Prostate gland (tissue), 2 donors: ENCODE measurements around the gene NBAS. TPM values are rescaled to one million over a fixed set of nuclear protein-coding genes. Genes with fewer than 3 reads are reported as not detected.
"Not testable (repeated sequence)": the region's sequence is repeated elsewhere in the genome, so short reads cannot be mapped to it uniquely, and the experiment has no call there.

ENCODE experiments used
- DNase-seq: peaks from one replicate; pipeline ENCODE4 v3.0.0-alpha.2; 2019; ENCODE audit warnings: low spot score
- H3K27ac ChIP-seq, 2 donors: fragments of 200-600 bp; sonication (generic); 2 replicates each; pipeline ENCODE4 v1.5.1; 2017 to 2019
- H3K27me3 ChIP-seq: fragments of 200-600 bp; sonication (generic); replicated peaks from 2 replicates; pipeline ENCODE4 v1.5.1; 2019; ENCODE audit not compliant: insufficient read depth
- H3K36me3 ChIP-seq, 2 donors: fragments of 200-600 bp; sonication (generic); 1 replicate in 1 of 2; 2 replicates in 1 of 2; pipeline versions ENCODE4 v1.5.1 to v1.8.1; 2017 to 2019
- H3K4me1 ChIP-seq: fragments of 200-600 bp; sonication (generic); replicated peaks from 2 replicates; pipeline ENCODE4 v1.5.1; 2019
- H3K4me3 ChIP-seq, 2 donors: fragments of 200-600 bp; sonication (generic); 2 replicates each; pipeline ENCODE4 v1.5.1; 2017 to 2019
- H3K9me3 ChIP-seq: fragments of 200-600 bp; sonication (generic); 2 replicates; pipeline ENCODE4 v1.5.1; 2017
- CTCF ChIP-seq, 4 experiments: fragments of 200-600 bp in 2 of 4; fragments of 450-650 bp in 2 of 4; sonication (generic) in 2 of 4; IDR thresholded peaks; 1 replicate in 3 of 4; 2 replicates in 1 of 4; pipeline ENCODE4 v1.5.1; 2016 to 2019; ENCODE audit warnings: antibody characterized with exemption in 4 of 4, mild to moderate bottlenecking in 2 of 4, moderate library complexity in 2 of 4
- POLR2A ChIP-seq: fragments of 450-650 bp; IDR thresholded peaks from one replicate; pipeline ENCODE4 v1.6.1; 2016; ENCODE audit warnings: antibody characterized with exemption, mild to moderate bottlenecking
- POLR2AphosphoS5 ChIP-seq: sonication (generic); formaldehyde crosslinking; IDR thresholded peaks from one replicate; pipeline ENCODE4 v1.6.1; 2017; ENCODE audit warnings: antibody characterized with exemption
- WGBS: methylation state at CpG from one replicate; pipeline ENCODE4 v1.1.5; 2018; 5-methylcytosine and 5-hydroxymethylcytosine counted together
- intact Hi-C: fragments of 100-400 bp; cut with DNase I; formaldehyde crosslinking; loops from one replicate; pipeline ENCODE4 v1.14.2; 2022
- total RNA-seq, 2 donors: library from RNA; depleted of rRNA; stranded (reverse); fragments of >200 nt; gene quantifications; one replicate each; pipeline ENCODE4 v1.1.0, GENCODE V29; 2016

Gene NBAS
- total RNA-seq, 2 donors from 2014 or later, result 34.8 to 55.0 TPM

GRCh38 chr2:15259356-15259756 is 301.8 kb downstream of the NBAS start:
- intact Hi-C loops, result no loop called here
- TF ChIP-seq POLR2A (no peak), CTCF (IDR thresholded peaks at IDR 0.05) (no peak), POLR2AphosphoS5 (no peak)
- no peaks in the 10 kb centered on the region for H3K9me3 ChIP-seq
- no peaks in the 10 kb centered on the region for H3K27me3 ChIP-seq
- H3K4me1 ChIP-seq, result no peaks in the 10 kb centered on the region
- WGBS, result 33% methylated on average over 1 of the region's 1 CpG
- H3K27ac ChIP-seq, result no peak overlapping the region
- H3K36me3 ChIP-seq, result no peaks in the 10 kb centered on the region
- H3K4me3 ChIP-seq, result no peak overlapping the region
- no peak for DNase-seq

- H3K27ac ChIP-seq, H3K4me3 ChIP-seq, DNase-seq, H3K27me3 ChIP-seq, H3K36me3 ChIP-seq, intact Hi-C loops, H3K9me3 ChIP-seq, H3K4me1 ChIP-seq: not testable (repeated sequence)
- whole genome bisulfite sequencing, result 95% methylated on average over 7 of the region's 7 CpGs
These were observed 302.7 kb downstream of the NBAS start for GRCh38 chr2:15258385-15258784.

GRCh38 chr2:15253835-15254286 is 307.3 kb downstream of the NBAS start:
- 86% methylated on average over 3 of the region's 3 CpGs for WGBS
- intact Hi-C loops, result no loop called here
- no peaks in the 10 kb centered on the region for H3K36me3 ChIP-seq

GRCh38 chr2:15253247-15253646 is 307.9 kb downstream of the NBAS start:
- no peaks in the 10 kb centered on the region for H3K4me1 ChIP-seq
- no peak overlapping the region for H3K4me3 ChIP-seq
- no peak overlapping the region for H3K27ac ChIP-seq
- no peak for DNase-seq
- H3K36me3 ChIP-seq, result no peaks in the 10 kb centered on the region
- no peaks in the 10 kb centered on the region for H3K9me3 ChIP-seq
- H3K27me3 ChIP-seq, result no peaks in the 10 kb centered on the region
- 93% methylated on average over 2 of the region's 2 CpGs for WGBS
- intact Hi-C loops, result no loop called here
- TF ChIP-seq CTCF (IDR thresholded peaks at IDR 0.05) (no peak), POLR2A (no peak), POLR2AphosphoS5 (no peak)

More at GRCh38 chr2:15253835-15254286, 307.3 kb downstream of the NBAS start:
- Histone ChIP-seq H3K4me3 (no peak overlapping the region), H3K9me3 (no peaks in the 10 kb centered on the region), H3K4me1 (no peaks in the 10 kb centered on the region), H3K27me3 (no peaks in the 10 kb centered on the region), H3K27ac (no peak overlapping the region)
- TF ChIP-seq CTCF (IDR thresholded peaks at IDR 0.05) (no peak), POLR2A (no peak), POLR2AphosphoS5 (no peak)
- no peak for DNase-seq

GRCh38 chr2:15251753-15252152 is 309.4 kb downstream of the NBAS start:
- no peak overlapping the region for H3K27ac ChIP-seq
- no peaks in the 10 kb centered on the region for H3K4me1 ChIP-seq
- H3K27me3 ChIP-seq, result no peaks in the 10 kb centered on the region
- intact Hi-C loops, result no loop called here
- TF ChIP-seq CTCF (IDR thresholded peaks at IDR 0.05) (no peak), POLR2AphosphoS5 (no peak), POLR2A (no peak)
- no peak for DNase-seq
- no peaks in the 10 kb centered on the region for H3K36me3 ChIP-seq
- H3K4me3 ChIP-seq, result no peak overlapping the region
- no peaks in the 10 kb centered on the region for H3K9me3 ChIP-seq
- 84% methylated on average over 3 of the region's 3 CpGs for WGBS

GRCh38 chr2:15250946-15251345 is 310.2 kb downstream of the NBAS start:
- H3K27ac ChIP-seq, H3K4me3 ChIP-seq, H3K36me3 ChIP-seq, H3K27me3 ChIP-seq, H3K9me3 ChIP-seq, intact Hi-C loops, H3K4me1 ChIP-seq, DNase-seq: not testable (repeated sequence)
- WGBS, result 97% methylated on average over 3 of the region's 3 CpGs
